Skin of body (tissue), 2 donors: ENCODE data around the gene HAND1. TPM values are rescaled to one million over a fixed set of nuclear protein-coding genes. Genes with fewer than 3 reads are reported as not detected.

Experiments
- DNase-seq: peaks from one replicate; lab custom pipeline; 2025; lab: John Stamatoyannopoulos, UW
- total RNA-seq: library from RNA; depleted of rRNA; stranded (reverse); fragments of >200 nt; gene quantifications from one replicate; pipeline ENCODE4 v1.2.3, GENCODE V29; 2014

Gene HAND1
- total RNA-seq, 1 donor from 2014 or later: not detected

DNA sequence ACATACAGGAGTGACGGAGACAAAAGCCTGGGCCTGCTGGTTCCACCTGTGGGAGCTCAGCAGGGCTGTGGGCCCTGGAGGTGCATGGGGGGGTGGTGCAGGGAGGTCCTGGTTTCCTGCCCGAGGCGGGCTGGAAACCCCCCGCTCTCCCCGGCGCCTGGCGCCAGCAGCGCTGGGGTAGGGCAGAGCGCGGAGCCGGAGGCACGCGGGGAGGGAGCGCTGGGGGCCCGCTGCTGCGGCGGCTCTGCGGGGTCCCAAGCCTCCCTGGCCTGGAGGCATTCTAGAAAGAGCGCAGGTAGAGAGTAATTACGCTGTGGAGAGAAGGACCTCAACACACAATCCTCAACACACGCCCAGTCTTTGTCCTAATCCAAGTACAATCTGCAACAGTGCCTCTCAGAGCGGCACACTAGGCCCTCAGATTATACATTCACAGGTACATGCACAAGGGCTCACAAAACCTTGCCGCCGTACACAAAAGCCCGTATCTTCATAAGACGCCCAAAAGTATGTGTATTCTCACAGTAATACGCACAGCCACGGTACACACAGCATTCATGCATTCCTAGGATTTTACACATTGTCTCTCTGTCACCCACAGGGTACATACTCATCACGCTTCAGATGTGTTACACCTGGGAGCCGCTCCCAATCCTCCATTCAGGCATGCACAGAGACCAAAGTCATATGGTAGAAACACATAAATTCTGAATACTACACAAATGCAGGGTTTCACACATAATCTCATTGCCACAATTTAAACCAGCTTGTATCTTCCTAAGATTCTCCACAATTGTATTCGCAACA, 2.1 kb upstream of the HAND1 start:
- no peak for DNase-seq

DNA sequence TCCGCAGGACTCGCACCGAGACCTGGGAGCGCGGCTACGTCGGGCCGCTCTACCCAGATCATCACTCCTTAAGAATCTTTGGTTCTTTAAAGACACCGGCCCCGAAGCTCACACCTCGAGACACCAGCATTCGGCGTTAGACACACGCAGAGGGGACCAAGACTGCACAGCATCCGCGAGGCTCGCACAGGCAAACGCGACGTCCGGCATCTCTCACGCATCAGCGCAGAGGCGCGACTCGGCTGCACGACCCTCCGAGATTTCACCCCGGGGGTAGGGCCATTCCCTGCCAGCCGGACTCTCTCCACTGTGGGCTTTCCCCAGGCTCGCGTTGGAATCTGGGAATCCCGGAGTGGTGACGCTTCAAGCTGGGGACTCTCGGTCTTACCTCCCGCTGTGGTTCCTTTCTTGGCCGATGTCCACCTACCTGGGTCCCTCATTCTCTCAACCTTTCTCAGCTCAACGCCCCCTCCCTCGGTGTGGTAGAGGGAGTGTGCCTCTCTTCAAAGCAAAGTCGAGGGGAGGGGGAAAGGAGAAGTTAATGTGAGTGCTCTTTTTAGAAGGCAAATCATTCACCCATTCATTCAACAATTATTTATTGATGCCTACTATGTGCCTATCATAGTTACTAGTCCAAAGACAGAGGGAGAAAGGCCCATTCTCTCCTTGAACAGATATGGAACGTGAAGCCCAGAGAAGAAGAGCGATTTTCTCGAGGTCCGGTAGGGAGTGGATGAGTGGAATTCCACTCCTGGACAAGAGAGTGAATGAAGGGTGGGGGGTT, 1.3 kb upstream of the HAND1 start:
- DNase-seq: no peak

DNA sequence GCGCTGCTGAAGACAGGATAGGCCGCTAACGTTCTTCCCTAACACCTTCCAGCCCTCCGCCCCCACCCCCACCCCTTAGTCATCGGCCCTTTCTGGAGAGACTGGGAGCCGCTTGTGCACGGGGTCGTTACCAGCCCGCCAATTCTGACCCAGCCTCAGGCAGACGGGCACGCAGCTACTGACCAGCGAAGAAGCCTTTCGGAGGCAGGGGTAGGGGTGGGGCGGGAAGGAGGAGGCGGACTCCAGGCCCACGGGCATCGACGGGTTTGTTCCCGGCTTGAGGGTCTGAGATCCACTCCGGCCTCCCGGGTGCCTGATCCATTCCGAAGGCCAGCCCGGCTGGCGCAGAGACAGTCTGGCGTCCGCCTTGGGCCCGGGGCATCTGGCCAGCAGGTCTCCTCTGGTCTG, 729 bp upstream of the HAND1 start:
- DNase-seq: no peak

- DNase-seq: no peak
These were observed 424 bp downstream of the HAND1 start for GRCh38 chr5:154477382-154478223.

GRCh38 chr5:154476354-154477205, 1.4 kb downstream of the HAND1 start:
- DNase-seq: no peak

- DNase-seq: no peak
These were observed 2.3 kb downstream of the HAND1 start for GRCh38 chr5:154475591-154476353.

DNA sequence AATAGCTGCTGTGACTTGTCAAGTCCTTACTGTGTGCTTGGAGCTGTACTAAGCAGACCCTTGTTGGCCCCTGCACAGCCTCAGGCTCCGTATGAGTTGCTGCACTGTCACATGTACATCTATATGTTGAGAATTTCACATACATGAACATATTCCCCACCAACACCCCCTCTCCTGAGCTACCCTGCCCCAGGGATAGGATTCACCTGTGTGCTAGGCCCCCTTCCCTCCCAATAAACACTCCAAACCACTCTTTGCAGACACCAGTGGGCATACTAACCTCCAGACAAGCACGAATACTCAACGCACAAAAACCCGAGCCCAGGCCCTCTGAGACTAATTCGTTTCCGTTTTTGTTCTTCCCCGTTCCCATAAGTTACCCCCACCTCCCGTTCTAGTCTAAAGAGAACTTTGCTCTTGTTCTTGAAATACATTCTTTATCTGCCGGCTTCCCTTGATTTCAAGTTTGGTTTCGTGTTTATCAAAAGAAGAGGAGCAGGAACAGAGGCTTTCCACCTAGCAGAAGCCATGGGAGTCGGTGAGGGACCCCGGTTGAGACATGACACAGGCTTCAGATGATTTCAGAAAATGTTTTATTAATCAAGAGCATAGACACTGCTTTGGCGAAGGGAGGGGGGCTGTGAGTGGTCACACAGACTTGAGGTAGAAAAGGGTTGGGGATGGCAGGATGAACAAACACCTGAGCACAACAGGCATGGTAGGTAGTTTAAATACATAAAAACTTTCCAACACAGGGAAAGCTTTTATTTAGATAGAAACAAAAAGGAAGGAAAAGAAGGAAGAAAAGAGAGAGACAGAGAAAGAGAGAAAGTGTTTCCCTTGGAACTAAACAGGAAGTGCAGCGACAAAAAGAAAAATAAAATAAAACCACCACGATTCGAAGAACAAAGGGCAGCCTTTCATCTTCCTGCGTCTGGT, 3.4 kb downstream of the HAND1 start:
- DNase-seq: no peak

DNA sequence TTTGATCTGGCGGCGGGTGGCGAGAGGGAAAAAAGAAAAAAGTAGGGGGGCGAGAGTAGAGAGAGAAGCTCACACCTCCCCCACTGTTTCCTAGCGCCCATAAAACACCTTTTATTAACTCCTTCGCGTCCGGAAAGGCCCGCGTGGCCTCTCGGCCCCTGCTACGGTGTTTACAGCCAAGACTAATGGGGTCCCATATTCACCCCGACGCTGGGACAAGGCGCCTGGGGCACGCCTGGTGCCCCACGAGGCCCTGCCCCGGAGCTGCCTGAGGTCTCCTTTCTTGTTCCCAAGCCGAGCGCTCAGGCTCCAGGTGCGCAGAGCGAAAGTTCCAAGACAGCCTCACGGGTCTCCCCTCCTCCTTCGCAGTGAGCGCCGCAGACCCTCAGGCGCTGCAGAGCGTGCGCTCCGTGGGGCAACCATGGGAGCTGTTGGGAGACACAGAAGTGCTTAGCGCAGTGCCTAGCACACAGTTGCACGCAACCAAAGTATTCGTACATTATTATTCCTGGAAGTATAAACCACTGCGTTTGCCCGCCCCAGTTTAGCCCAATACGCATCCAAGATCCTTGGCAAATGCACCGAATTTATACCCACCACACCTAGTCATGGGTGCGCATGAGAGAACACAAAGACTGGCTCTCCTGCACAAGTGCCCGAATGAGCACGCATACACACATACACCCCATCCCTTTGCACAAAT, 4.3 kb downstream of the HAND1 start:
- DNase-seq: no peak

GRCh38 chr5:154472871-154473580, 5.0 kb downstream of the HAND1 start:
- no peak for DNase-seq

- no peak for DNase-seq
These were observed 6.8 kb downstream of the HAND1 start for GRCh38 chr5:154470947-154471870.

GRCh38 chr5:154470137-154470536, 7.9 kb downstream of the HAND1 start:
- no peak for DNase-seq

- DNase-seq: peak; percentile 27
These were observed 10.2 kb downstream of the HAND1 start for GRCh38 chr5:154467655-154468354.

- no peak for DNase-seq
These were observed 11.4 kb downstream of the HAND1 start for GRCh38 chr5:154466671-154467070.

- DNase-seq: no peak
These were observed 11.9 kb downstream of the HAND1 start for GRCh38 chr5:154466147-154466546.

DNA sequence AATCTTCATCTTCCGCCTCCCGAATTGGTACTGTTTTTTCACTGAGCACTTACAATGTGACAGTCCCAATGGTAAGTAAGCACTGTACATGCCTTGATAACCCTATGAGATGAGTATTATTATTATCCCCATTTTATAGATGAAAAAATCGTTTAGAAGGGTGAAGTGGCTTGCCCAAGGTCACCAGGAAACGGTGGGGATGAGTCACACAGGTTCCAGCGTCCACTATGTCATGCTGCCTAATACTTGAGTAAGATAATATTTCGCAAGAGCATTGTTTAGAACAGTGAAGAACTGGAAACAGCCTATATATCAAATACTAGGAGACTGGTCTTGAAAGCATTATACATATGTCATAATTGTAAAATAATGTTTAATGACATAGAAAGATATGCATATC, 12.9 kb downstream of the HAND1 start:
- no peak for DNase-seq

- DNase-seq: no peak
These were observed 13.6 kb downstream of the HAND1 start for GRCh38 chr5:154464438-154464837.
